Osteocyte (in vitro differentiated cells): ENCODE data around the gene ROGDI. TPM values are rescaled to one million over a fixed set of nuclear protein-coding genes. Genes with fewer than 3 reads are reported as not detected.

Experiments used
- DNase-seq: peaks from one replicate; pipeline ENCODE4 v3.0.0; 2021; ENCODE audit warnings: mixed read lengths; ENCODE audit not compliant: unreplicated experiment; ENCODE audit errors: extremely low spot score
- H3K27ac Mint-ChIP-seq: one replicate; pipeline ENCODE4 v1.8.0; 2021; ENCODE audit warnings: mild to moderate bottlenecking, mixed read lengths; ENCODE audit not compliant: unreplicated experiment
- H3K27me3 Mint-ChIP-seq: one replicate; pipeline ENCODE4 v1.8.0; 2021; ENCODE audit warnings: mixed read lengths; ENCODE audit not compliant: unreplicated experiment
- H3K36me3 Mint-ChIP-seq: one replicate; pipeline ENCODE4 v1.8.0; 2021; ENCODE audit warnings: mixed read lengths; ENCODE audit not compliant: unreplicated experiment
- H3K4me1 Mint-ChIP-seq: one replicate; pipeline ENCODE4 v1.8.0; 2021; ENCODE audit warnings: mixed read lengths; ENCODE audit not compliant: unreplicated experiment
- H3K4me3 Mint-ChIP-seq: one replicate; pipeline ENCODE4 v1.8.0; 2021; ENCODE audit warnings: mild to moderate bottlenecking, moderate library complexity, mixed read lengths; ENCODE audit not compliant: unreplicated experiment
- H3K9me3 Mint-ChIP-seq: one replicate; pipeline ENCODE4 v1.8.0; 2021; ENCODE audit warnings: mixed read lengths; ENCODE audit not compliant: unreplicated experiment
- total RNA-seq: library from RNA; stranded (reverse); gene quantifications from 2 replicates; pipeline ENCODE4 v1.2.1, GENCODE V29; 2021
- TF ChIP-seq, protein P1 (sequence below): fragments of 200-600 bp; sonication (generic); IDR thresholded peaks from 2 replicates; pipeline ENCODE4 v1.5.0; 2021; ENCODE audit warnings: antibody characterized with exemption, mild to moderate bottlenecking, moderate library complexity

The ROGDI gene
- total RNA-seq, 1 donor from 2014 or later: 16.1 TPM

DNA sequence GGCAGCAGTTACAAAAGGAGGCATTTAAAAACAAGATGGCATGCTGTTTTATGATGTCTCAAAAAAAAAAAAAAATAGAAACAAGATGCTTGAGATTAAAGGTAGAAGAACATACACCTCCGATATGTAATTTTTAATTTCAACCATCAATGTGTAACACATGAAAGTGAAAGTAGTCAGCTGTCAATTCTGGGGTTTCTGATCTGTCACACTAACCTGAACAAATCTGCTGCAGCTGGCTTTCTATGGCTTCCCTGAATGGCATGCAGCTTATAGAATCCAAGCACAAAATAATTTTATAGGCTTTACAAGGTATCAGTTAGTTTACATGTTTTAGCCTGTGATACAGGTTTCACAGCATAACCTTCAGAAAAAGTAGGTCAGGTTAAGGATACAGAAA is 31.2 kb upstream of the ROGDI start:
- Mint-ChIP-seq H3K9me3 (no peaks in the 10 kb centered on the region), H3K27me3 (no peaks in the 10 kb centered on the region), H3K27ac (no peak overlapping the region), H3K4me1 (no peaks in the 10 kb centered on the region), H3K4me3 (no peak overlapping the region), H3K36me3 (peaks cover 44% of the 10 kb centered on the region)
- TF ChIP-seq, protein P1, sequence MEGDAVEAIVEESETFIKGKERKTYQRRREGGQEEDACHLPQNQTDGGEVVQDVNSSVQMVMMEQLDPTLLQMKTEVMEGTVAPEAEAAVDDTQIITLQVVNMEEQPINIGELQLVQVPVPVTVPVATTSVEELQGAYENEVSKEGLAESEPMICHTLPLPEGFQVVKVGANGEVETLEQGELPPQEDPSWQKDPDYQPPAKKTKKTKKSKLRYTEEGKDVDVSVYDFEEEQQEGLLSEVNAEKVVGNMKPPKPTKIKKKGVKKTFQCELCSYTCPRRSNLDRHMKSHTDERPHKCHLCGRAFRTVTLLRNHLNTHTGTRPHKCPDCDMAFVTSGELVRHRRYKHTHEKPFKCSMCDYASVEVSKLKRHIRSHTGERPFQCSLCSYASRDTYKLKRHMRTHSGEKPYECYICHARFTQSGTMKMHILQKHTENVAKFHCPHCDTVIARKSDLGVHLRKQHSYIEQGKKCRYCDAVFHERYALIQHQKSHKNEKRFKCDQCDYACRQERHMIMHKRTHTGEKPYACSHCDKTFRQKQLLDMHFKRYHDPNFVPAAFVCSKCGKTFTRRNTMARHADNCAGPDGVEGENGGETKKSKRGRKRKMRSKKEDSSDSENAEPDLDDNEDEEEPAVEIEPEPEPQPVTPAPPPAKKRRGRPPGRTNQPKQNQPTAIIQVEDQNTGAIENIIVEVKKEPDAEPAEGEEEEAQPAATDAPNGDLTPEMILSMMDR: no peak
- no peak for DNase-seq

- H3K27me3 Mint-ChIP-seq: no peaks in the 10 kb centered on the region
- no peak for DNase-seq
- no peak overlapping the region for H3K4me3 Mint-ChIP-seq
- H3K4me1 Mint-ChIP-seq: no peaks in the 10 kb centered on the region
- H3K36me3 Mint-ChIP-seq: peaks cover 45% of the 10 kb centered on the region
- no peak overlapping the region for H3K27ac Mint-ChIP-seq
- TF ChIP-seq, protein P1: no peak
- no peaks in the 10 kb centered on the region for H3K9me3 Mint-ChIP-seq
Observed at GRCh38 chr16:4832698-4833343, 30.4 kb upstream of the ROGDI start.

- Mint-ChIP-seq H3K4me1 (no peaks in the 10 kb centered on the region), H3K27me3 (no peaks in the 10 kb centered on the region), H3K36me3 (peaks cover 51% of the 10 kb centered on the region), H3K9me3 (no peaks in the 10 kb centered on the region), H3K4me3 (no peak overlapping the region), H3K27ac (no peak overlapping the region)
- TF ChIP-seq, protein P1: no peak
- no peak for DNase-seq
Observed at GRCh38 chr16:4831616-4832015, 29.2 kb upstream of the ROGDI start.

DNA sequence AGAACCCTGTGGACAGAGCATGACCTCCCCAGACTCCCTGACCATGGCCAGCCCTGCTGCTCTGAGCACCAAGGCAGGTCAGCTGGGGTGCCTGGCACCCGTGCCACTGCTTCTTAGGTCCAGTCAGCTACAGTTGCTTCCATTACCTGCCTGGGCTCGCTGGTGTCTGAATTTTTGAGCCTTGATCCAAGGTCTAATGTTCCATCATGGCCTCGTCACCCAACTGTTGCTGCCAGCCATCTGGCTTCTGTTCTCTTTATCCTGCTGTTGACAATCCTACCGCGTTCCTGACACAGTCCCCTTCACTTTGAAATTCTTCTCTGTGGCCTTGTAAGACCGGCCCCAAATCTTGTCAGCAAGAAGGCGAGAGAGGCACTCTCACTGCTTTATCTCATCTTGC is 28.0 kb upstream of the ROGDI start:
- H3K36me3 Mint-ChIP-seq: peaks cover 57% of the 10 kb centered on the region
- H3K9me3 Mint-ChIP-seq: no peaks in the 10 kb centered on the region
- H3K4me3 Mint-ChIP-seq: no peak overlapping the region
- no peak overlapping the region for H3K27ac Mint-ChIP-seq
- DNase-seq: no peak
- no peaks in the 10 kb centered on the region for H3K4me1 Mint-ChIP-seq
- no peaks in the 10 kb centered on the region for H3K27me3 Mint-ChIP-seq
- TF ChIP-seq, protein P1: no peak

- Mint-ChIP-seq H3K9me3 (no peaks in the 10 kb centered on the region), H3K4me1 (no peaks in the 10 kb centered on the region), H3K27ac (no peak overlapping the region), H3K27me3 (no peaks in the 10 kb centered on the region), H3K4me3 (no peak overlapping the region), H3K36me3 (peaks cover 67% of the 10 kb centered on the region)
- no peak for DNase-seq
- TF ChIP-seq, protein P1: no peak
Observed at GRCh38 chr16:4828567-4829321, 26.3 kb upstream of the ROGDI start.
